ENCODE data around the gene KCNE2.

Gene KCNE2, protein sequence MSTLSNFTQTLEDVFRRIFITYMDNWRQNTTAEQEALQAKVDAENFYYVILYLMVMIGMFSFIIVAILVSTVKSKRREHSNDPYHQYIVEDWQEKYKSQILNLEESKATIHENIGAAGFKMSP

GRCh38 chr21:34363733-34364132, at the start of gene KCNE2:
KCNE2 (plus strand) TSS chr21:34364006; CDS start chr21:34370479, 6,473 bp downstream.
- no peak for DNase-seq (ENCODE audit: low read depth, low spot score)

GRCh38 chr21:34319585-34319984, 44.2 kb upstream of the KCNE2 start:
- DNase-seq (ENCODE audit: low read depth, low spot score) = no peak

- no peak for DNase-seq (ENCODE audit: low read depth, low spot score)
Observed at GRCh38 chr21:34320011-34320410, 43.8 kb upstream of the KCNE2 start.

GRCh38 chr21:34330055-34330454, 33.8 kb upstream of the KCNE2 start:
- no peak for DNase-seq (ENCODE audit: low read depth, low spot score)

- DNase-seq (ENCODE audit: low read depth, low spot score) = no peak
Observed at GRCh38 chr21:34331726-34332125, 32.1 kb upstream of the KCNE2 start.

DNA sequence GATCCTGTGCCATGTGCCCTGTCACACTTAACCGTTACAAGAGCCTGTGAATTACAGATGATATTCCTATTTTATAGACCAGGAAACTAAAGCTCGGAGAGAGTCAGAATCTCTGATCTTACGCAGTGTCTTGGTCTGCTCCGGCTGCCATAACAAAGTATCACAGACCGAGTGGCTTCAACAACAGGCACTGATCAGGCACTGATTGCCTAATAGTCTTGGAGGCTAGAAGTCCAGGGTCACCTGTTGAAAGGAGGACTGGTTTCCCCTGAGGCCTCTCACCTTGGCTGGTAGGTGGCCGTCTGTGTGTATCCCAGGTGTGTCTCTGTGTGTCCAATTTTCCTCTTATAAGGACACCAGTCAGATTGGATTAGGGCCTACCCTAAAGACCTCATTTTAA, 31.5 kb upstream of the KCNE2 start:
- DNase-seq (ENCODE audit: low read depth, low spot score) = no peak

- no peak for DNase-seq (ENCODE audit: low read depth, low spot score)
Observed at GRCh38 chr21:34333121-34333739, 30.6 kb upstream of the KCNE2 start.

- no peak for DNase-seq (ENCODE audit: low read depth, low spot score)
Observed at GRCh38 chr21:34335316-34335715, 28.5 kb upstream of the KCNE2 start.

DNA sequence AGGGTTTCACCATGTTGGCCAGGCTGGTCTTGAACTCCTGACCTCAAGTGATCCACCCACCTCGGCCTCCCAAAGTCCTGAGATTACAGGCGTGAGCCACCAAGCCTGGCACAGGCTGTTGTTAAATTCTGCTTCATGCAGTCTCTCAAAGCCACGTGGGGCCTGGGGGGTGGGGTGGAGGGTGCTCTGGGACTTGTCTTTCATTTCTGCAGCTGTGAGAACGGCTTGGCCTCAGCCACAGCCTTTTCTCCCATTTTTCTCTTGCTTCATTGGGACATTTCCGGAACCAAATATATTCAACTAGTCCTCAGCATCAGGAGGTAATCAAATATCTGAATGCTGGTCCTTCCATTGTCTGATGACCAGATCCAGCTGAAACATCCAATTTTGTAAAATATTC, 27.6 kb upstream of the KCNE2 start:
- no peak for DNase-seq (ENCODE audit: low read depth, low spot score)

DNA sequence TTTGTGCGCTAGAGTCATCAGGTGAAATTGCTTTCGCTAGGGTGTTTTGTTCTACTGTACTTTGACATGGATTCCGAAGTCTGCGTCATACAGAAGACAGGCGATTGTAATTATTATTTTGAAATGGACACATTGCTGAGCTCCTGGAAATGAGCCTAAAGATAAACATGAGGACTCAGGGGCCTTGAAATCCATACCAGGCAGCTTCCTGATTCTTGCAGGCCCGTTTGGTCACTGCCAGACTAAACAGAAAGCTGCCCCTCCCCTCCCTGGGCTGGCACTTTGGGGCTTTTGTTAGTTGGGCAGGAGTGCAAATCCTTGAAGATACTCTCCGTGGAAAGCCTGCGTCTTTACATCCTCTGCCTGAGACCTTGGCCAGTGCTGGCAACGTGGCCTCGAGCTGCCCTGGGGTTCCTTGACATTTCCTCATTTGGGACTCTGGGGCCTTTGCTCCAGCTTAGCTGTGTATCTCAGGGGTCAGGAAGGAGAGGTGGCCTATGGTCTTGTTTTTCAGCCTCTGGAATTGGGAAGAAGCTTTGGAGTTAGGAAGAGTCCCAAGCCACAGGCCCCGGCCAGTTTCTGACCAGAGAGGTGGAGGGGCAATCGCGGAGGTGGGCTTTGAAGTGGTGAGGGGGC, 26.9 kb upstream of the KCNE2 start:
- DNase-seq (ENCODE audit: low read depth, low spot score) = no peak

DNA sequence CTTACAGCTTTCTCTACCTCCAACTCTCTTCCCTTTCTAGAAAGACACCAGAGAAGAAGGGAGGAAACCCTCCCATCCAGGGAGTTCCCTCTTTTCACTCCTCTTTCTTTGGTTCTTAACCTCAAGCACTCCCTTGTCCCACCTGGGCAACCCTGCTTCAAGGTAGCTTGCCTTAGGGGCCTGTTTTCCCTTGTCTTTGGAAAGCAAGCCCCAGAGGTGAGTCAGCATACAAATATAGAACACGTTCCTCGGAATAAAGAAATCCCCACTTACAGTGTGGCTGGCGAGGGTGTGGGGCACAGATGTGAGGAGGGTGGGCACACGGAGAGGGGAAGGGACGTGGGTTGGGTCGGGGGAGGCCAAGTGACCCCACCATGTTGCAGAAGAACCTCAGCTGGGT, 26.1 kb upstream of the KCNE2 start:
- no peak for DNase-seq (ENCODE audit: low read depth, low spot score)

DNA sequence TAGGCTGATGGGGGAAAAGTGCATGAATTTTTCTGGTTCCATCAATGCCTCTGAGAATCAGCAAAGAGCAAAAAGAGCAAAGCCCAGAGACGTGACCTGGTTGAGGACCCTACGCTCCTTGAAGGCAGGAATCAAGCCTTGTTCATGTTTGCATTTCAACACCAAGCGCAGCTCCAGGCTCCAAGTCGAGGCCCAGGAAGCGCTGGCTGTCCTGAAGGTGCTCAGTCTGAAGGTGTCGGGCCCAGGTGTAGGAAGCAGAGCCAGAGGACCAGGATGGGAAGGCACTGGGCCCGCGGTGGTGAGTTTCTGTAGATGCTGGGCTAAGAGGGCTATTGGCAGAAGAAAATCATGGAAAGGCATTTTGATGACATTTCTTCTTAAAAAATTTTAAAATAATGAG, 25.6 kb upstream of the KCNE2 start:
- DNase-seq (ENCODE audit: low read depth, low spot score) = no peak

- DNase-seq (ENCODE audit: low read depth, low spot score) = no peak
Observed at GRCh38 chr21:34340061-34340460, 23.7 kb upstream of the KCNE2 start.

GRCh38 chr21:34342476-34342875, 21.3 kb upstream of the KCNE2 start:
- no peak for DNase-seq (ENCODE audit: low read depth, low spot score)

DNA sequence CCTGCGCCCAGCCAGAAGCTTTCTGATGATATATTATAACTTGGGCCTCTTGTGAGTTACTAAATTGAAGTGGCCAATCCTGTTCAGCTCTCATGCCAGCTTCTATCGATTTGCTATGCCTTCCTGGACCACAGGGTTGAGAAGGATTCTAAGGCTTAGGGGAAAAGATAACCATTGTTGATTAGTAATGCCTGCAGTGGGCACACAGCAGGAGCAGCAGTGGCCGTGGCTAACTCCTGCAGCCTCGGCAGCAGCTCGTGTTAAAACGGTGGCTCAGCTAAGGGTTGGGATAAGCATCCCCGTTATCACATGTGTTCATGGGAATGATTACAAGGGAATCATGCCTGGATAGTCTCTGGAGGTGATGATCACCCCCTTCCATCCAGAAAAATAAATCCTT, 20.5 kb upstream of the KCNE2 start:
- no peak for DNase-seq (ENCODE audit: low read depth, low spot score)

DNA sequence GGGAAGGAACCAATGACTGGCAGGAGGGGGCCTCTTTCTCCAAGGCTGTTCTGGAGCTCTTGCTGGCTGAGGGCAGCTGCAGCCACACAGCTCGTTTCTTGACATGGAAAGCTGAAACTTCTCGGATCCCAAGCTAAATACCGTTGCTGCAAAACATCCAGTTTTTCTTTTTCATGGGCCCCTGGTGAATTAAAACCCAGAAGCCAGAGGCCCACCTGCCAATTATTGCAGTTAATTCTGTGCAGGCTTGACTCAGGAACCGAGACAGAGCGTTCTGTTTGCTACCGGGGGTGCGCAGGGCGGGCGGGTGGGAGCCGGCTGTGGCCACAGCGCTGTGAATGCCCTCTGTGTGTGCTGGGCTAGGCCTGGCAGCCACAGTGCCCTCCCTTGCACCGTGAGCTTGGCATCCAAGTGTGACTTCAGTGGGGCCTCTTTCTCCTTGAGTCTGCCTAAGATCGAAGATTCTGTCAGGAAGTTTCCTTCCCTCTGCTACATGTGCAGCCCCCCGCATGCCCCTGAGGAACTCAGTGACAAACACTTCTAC, 19.9 kb upstream of the KCNE2 start:
- DNase-seq (ENCODE audit: low read depth, low spot score) = no peak

- no peak for DNase-seq (ENCODE audit: low read depth, low spot score)
Observed at GRCh38 chr21:34344584-34344983, 19.2 kb upstream of the KCNE2 start.

GRCh38 chr21:34345091-34345871, 18.5 kb upstream of the KCNE2 start:
- no peak for DNase-seq (ENCODE audit: low read depth, low spot score)

- no peak for DNase-seq (ENCODE audit: low read depth, low spot score)
Observed at GRCh38 chr21:34345892-34346291, 17.9 kb upstream of the KCNE2 start.

DNA sequence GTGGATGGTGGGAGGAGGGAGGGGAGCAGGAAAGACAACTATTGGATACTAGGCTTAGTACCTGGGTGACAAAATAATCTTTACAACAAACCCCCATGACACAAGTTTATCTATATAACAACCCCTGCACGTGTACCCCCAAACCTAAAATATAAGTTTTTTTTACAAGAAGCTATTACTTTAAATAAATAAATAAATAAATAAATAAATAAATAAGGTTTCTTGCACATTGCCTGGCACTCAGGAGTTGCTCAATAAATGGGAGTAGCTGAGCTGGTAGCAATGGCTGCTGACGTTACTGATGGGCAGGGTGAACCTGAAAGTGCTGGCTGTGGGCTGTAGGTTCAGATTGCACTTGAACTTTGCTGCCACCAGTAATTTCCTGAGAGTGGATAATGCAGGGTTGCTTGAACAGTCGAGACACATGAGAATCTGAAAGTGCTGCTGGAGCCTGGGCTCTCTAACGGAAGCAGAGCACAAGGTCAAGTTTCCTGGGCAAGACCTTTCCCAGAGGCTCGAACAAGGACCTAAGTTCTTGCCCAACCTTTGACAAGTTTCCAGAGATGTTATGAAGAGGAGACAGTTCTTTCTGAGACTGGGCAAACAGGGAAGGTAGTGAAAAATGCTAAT, 14.8 kb upstream of the KCNE2 start:
- no peak for DNase-seq (ENCODE audit: low read depth, low spot score)

- DNase-seq (ENCODE audit: low read depth, low spot score) = no peak
Observed at GRCh38 chr21:34351786-34352241, 12.0 kb upstream of the KCNE2 start.

DNA sequence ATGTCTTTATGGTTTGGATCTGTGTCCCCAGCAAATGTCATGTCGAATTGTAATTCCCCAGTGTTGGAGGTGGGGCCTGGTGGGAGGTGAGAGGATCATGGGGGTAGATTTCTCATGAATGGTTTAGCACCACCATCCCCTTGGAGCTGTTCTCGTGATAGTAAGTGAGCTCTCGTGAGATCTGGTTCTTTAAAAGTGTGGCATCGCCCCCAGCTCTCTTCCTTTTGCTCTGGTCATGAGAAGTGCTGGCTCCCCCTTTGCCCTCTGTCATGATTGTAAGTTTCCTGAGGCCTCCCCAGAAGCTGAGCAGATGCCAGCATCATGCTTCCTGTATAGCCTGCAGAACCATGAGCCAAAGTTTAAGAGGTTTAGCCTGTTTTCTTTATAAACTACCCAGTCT, 11.2 kb upstream of the KCNE2 start:
- DNase-seq (ENCODE audit: low read depth, low spot score) = no peak

All from activated naive CD8-positive, alpha-beta T cell treated with anti-CD3 and anti-CD28 coated beads, Interleukin-2, amount 50 U/mL, for 16 hours (primary cell).